COLO668 (cell line): ENCODE data around the gene SPATS2.
"Not testable (repeated sequence)": the region's sequence is repeated elsewhere in the genome, so short reads cannot be mapped to it uniquely, and the experiment has no call there.

Experiments used
- DNase-seq: peaks from one replicate; lab custom pipeline; 2025; ENCODE audit not compliant: unreplicated experiment; lab: John Stamatoyannopoulos, UW

Gene SPATS2

GRCh38 chr12:49403971-49404450 lies 36.7 kb downstream of the SPATS2 start:
- no peak for DNase-seq

- DNase-seq: no peak
These were observed 37.7 kb downstream of the SPATS2 start for GRCh38 chr12:49404956-49405355.

GRCh38 chr12:49410818-49411217 lies 43.6 kb downstream of the SPATS2 start:
- no peak for DNase-seq

GRCh38 chr12:49413010-49413409 lies 45.7 kb downstream of the SPATS2 start:
- DNase-seq: no peak

DNA sequence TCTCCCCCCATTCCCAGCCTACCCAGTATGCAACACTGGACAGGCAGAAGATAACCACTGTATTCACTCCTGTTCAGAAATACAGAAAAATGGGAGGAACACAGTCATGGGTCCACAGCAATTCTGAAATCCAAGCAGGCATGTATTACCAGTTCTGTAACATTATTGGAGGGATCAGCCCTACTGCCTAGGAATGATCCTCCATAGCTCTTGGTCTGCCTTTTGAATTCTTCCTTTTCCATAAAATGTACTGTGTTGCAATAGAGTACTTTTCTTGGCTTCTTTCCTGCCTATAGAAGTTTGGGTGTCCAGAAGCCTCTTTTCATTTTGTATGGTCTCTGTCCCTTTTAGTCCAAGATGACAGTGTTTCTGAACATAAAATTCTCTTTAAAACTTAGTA lies 46.5 kb downstream of the SPATS2 start:
- DNase-seq: no peak

DNA sequence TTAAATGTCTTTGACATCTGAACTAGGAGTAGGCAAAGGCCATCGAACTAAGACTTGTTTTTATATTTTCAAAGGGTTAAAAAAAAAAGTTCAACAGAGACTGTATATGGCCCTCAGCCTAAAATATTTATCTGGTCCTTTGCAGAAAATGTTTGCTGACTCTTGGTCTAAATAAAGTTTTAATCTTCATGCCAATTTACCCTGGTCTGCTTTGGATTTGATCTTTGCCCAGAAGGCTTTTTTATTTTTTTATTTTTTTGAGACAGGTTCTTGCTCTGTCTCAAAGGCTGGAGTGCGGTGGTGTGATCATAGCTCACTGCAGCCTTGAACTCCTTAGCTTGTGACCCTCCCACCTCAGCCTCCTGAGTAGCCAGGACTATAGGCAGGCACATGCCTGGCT lies 47.1 kb downstream of the SPATS2 start:
- no peak for DNase-seq

DNA sequence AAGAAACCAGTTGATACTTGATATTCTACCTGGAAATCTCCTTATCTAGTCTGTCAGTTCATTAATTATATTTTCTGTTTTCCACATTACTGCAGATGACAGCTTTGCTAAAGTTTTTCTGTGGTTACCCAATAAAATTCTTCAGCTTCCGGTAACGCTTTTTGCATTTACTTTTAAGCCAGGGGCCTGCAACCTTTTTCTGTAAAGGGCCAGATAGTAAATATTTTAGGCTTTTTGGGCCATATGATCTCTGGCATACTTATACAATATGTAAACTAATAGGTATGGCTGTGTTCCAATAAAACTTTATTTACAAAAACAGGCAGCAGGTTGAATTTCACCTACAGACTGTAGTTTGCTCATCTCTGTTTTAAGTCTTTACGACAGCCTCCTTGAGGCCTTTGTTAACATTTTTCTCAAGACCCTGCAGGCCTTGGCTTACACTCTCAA lies 48.3 kb downstream of the SPATS2 start:
- DNase-seq: no peak

DNA sequence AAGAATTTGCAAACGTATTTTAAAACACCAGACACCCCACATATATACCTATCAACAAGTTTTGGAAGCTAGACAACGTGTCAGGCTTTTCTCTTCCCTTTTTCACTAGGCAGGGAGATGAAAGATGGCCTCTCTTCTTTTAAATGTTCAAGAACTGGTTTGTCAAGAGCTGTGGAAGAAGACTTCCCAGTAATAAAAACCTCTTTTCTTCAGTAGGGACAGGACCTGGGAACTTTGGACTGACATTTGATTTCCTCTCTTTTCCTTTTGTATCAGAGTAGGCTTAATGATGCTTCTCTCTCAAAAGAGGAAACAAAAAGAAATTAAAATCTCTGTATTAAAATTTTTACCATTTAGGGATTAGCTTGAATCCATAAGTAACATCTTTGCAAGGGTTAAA lies 49.6 kb downstream of the SPATS2 start:
- DNase-seq: no peak

- DNase-seq: no peak
These were observed 50.3 kb downstream of the SPATS2 start for GRCh38 chr12:49417558-49417957.

- DNase-seq: no peak
These were observed 53.3 kb downstream of the SPATS2 start for GRCh38 chr12:49420556-49420955.

- no peak for DNase-seq
These were observed 54.9 kb downstream of the SPATS2 start for GRCh38 chr12:49422114-49422513.

GRCh38 chr12:49428793-49429192 lies 61.5 kb downstream of the SPATS2 start:
- DNase-seq: peak; percentile 0

DNA sequence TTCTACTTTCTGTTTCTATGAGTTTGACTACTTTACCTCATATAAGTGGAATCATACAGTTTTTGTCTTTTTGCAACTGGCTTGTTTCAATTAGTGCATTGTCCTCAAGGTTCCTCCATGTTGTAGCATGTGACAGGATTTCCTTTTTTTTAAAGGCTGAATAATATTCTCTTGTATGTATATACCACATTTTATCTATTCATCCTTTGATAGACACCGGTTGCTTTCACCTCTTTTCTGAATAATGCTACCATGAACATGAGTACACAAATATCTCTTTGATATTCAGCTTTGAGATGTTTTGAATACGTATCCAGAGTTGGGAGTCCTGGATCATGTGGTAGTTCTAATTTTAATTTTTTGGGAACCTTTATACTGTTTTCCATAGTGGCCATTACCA lies 65.4 kb downstream of the SPATS2 start:
- no peak for DNase-seq

DNA sequence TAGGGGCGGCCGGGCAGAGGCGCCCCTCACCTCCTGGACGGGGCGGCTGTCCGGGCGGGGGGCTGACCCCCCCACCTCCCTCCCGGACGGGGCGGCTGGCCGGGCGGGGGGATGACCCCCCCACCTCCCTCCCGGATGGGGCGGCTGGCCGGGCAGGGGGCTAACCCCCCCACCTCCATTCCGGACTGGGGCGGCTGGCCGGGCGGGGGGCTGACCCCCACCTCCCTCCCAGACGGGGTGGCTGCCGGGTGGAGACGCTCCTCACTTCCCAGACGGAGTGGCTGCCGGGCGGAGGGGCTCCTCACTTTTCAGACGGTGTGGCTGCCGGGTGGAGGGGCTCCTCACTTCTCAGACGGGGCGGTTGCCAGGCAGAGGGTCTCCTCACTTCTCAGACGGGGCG lies 69.5 kb downstream of the SPATS2 start:
- DNase-seq: not testable (repeated sequence)

GRCh38 chr12:49439042-49439441 lies 71.8 kb downstream of the SPATS2 start:
- no peak for DNase-seq

DNA sequence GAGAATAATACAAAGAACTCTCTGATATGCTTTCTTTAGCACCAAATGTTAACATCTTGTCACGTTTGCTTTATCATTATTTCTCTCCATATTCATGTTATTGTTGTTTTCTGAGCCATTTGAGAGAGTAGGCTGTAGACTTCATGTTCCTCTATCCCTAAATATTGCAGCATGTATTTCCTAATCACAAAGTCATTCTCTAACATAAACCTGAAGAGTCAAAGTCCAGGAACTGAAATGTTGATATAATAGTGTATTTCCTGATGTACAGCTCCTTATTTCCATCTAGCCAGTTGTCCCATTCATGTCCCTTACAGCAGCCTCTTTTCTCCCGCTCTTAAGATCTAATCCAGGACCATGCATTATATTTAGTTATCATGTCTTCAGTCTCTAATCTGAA lies 72.8 kb downstream of the SPATS2 start:
- DNase-seq: no peak

DNA sequence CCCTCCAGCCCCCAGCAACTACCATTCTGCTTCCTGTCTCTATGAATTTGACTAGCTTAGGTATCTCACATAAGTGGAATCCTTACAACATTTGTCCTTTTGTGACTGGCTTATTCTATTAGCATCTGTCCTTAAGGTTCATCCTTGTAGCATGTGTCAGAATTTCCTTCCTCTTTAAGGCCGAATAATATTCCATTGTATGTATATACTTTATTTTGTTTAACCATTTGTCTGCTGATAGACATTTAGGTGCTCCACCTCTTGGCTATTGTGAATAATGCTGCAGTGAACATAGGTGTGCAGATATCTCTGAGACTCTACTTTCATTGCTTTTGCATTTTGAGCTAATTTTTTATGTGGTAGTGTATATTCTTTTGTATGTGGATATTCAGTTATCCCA lies 75.7 kb downstream of the SPATS2 start:
- DNase-seq: no peak

GRCh38 chr12:49446571-49446970 lies 79.3 kb downstream of the SPATS2 start:
- DNase-seq: no peak

DNA sequence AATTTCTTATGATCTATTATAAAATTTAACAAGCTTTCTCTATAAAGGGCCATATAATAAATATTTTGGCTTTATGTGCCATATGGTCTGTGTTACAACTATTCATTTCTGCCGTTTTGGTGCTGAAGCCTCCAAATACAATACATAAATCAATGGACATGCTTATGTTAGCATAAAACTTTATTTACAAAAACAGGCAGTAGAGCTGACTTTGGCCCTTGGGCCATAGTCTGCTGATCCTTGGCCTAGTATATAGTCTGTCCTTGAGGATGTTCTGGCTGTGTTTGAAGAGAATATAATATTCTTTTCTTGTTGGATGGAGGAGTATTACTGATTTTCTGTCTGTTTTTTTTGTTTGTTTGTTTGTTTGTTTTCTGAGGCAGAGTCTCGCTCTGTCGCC lies 81.6 kb downstream of the SPATS2 start:
- no peak for DNase-seq

DNA sequence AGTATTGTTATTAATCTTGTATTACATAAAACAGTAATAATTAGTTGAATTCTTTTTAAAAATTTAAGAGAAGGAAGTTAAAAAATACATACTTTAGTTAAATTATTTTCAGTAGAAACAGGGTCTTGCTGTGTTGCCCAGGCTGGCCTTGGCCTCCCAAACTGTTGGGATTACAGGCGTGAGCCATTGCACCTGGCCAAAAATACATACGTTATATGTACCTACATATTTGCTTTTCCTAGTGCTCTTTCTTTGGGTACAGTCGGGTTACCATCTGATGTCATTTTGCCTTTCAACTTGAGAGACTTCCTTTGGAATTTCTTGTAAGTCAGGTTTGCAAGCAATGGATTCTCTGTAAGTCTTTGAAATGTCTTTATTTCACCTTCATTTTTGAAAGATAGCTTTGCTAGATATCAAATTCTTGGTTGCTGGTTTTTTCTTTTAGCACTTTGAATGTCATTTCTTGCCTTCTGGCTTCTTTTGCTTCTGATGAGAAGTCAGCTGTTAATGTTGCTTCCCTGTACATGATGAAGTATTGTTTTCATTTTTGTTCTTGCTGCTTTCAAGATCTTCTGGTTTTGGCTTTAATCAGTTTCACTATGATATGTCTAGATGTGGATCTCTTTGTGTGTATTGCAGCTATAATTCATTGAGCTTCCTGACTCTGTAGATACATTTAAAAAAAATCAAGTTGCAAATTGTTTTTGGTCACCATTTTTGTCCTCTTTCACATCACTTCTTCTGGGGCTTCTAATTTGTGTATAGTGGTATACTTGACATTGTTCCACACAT lies 84.4 kb downstream of the SPATS2 start:
- no peak for DNase-seq

DNA sequence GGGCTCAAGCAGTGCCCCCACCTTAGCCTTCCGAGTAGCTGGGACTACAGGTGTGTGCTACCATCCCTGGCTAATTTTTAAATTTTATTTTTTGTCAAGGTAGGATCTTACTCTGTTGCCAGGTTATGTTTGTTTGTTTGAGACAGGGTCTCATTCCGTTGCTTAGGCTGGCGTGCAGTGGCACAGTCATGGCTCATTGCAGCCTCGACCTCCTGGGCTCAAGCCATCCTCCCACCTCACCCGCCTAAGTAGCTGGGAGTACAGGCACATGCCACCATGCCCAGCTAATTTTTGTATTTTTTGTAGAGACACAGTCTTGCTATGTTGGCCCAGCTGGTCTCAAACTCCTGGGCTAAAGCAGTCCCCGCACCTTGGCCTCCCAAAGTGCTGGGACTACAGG lies 88.2 kb downstream of the SPATS2 start:
- no peak for DNase-seq

GRCh38 chr12:49456131-49456679 lies 88.9 kb downstream of the SPATS2 start:
- no peak for DNase-seq

- no peak for DNase-seq
These were observed 91.6 kb downstream of the SPATS2 start for GRCh38 chr12:49458816-49459215.
